GM13977 (cell line): ENCODE measurements around the gene ZRANB2.

Experiments
- DNase-seq: peaks from one replicate; pipeline ENCODE4 v3.0.0; 2012; ENCODE audit warnings: low spot score
- CTCF ChIP-seq: IDR thresholded peaks from 2 replicates; pipeline ENCODE4 v1.5.1; 2012; ENCODE audit warnings: mild to moderate bottlenecking, control low read depth; ENCODE audit not compliant: insufficient read depth; ENCODE audit errors: extremely low read depth, missing control alignments
- in situ Hi-C: fragments of 300-500 bp; cut with MboI; formaldehyde crosslinking; loops from one replicate; pipeline ENCODE4 v1.12.0; 2022; ENCODE audit warnings: low sequenced_read_pairs, low pct_unique_long_range_greater_than_20kb, mixed read lengths, inconsistent platforms; ENCODE audit not compliant: unreplicated experiment

Gene ZRANB2

GRCh38 chr1:71031426-71031825, 49.4 kb downstream of the ZRANB2 start:
- DNase-seq = no peak
- no peak for TF ChIP-seq CTCF
- in situ Hi-C loops = no loop called here

- no peak for DNase-seq
- no peak for TF ChIP-seq CTCF
- in situ Hi-C loops = no loop called here
Measured at GRCh38 chr1:71030026-71030425, 50.8 kb downstream of the ZRANB2 start.

- no peak for TF ChIP-seq CTCF
- in situ Hi-C loops = no loop called here
- DNase-seq = no peak
Measured at GRCh38 chr1:71028981-71029380, 51.9 kb downstream of the ZRANB2 start.

- TF ChIP-seq CTCF = no peak
- no peak for DNase-seq
- in situ Hi-C loops = no loop called here
Measured at GRCh38 chr1:71027991-71028390, 52.8 kb downstream of the ZRANB2 start.

GRCh38 chr1:71026093-71026492, 54.7 kb downstream of the ZRANB2 start:
- DNase-seq = no peak
- TF ChIP-seq CTCF = no peak
- in situ Hi-C loops = no loop called here

- no peak for TF ChIP-seq CTCF
- no peak for DNase-seq
- in situ Hi-C loops = no loop called here
Measured at GRCh38 chr1:71023515-71023914, 57.3 kb downstream of the ZRANB2 start.

GRCh38 chr1:71019233-71019969, 61.4 kb downstream of the ZRANB2 start:
- no peak for TF ChIP-seq CTCF
- in situ Hi-C loops = no loop called here
- no peak for DNase-seq
